ENCODE measurements around the gene FAM13C. TPM values are rescaled to one million over a fixed set of nuclear protein-coding genes. Genes with fewer than 3 reads are reported as not detected.

The FAM13C gene
- polyA plus RNA-seq, 1 of the 3 experiments (the other 2 are of a cell fraction), result 7.6 TPM

- Histone ChIP-seq H3K27ac (ENCODE audit: low read depth in 2 of 2, low read length in 1 of 2) (no peak overlapping the region), H3K4me1 (ENCODE audit: control insufficient read depth in 1 of 2, insufficient read depth in 2 of 2, low read depth in 1 of 2, low read length in 1 of 2) (no peaks in the 10 kb centered on the region; a peak in 1 of 4 replicates), H3K79me2 (ENCODE audit: insufficient read depth) (no peaks in the 10 kb centered on the region), H3K9ac (no peak overlapping the region), H3K9me2 (no peaks in the 10 kb centered on the region), H3K36me3 (replicated peaks in 1 of 2; ENCODE audit: control insufficient read depth in 1 of 2, insufficient read depth in 2 of 2, low read length in 1 of 2) (peaks cover 29 to 79% of the 10 kb centered on the region in 2 experiments), H4K20me1 (ENCODE audit: insufficient read depth) (no peaks in the 10 kb centered on the region), H3K4me2 (no peak overlapping the region), H3K27me3 (ENCODE audit: insufficient read depth) (no peaks in the 10 kb centered on the region), H3F3A (replicated peaks; ENCODE audit: insufficient read depth) (no peaks in the 10 kb centered on the region), H3K4me3 (ENCODE audit: low read depth in 2 of 2, low read length in 1 of 2) (no peak overlapping the region), H3K9me3 (no peaks in the 10 kb centered on the region), H2AFZ (ENCODE audit: low read depth) (no peak overlapping the region)
- DNase-seq, result no peak
- no peak for TF ChIP-seq EZH2phosphoT487 (IDR thresholded peaks at IDR 0.05; ENCODE audit: borderline replicate concordance, low read depth)
- TF ChIP-seq MAX (IDR thresholded peaks at IDR 0.05; ENCODE audit: low read depth), result no peak
- TF ChIP-seq RXRA (IDR thresholded peaks at IDR 0.05; ENCODE audit: borderline replicate concordance, low read depth), result no peak
- WGBS (ENCODE audit: low lambda C conversion rate), result 95% methylated on average over 1 of the region's 1 CpG
- POLR2A ChIA-PET, result no interaction called here
- CTCF ChIA-PET, result interaction anchor here (1.8 to 4.5 kb wide), 2 partner anchors 335 to 377 kb away, joined by 6 to 15 read pairs; no protein-coding TSS in a partner anchor
Observed at GRCh38 chr10:59245686-59246085, 116.7 kb downstream of the FAM13C start.

GRCh38 chr10:59244871-59245270 lies 117.5 kb downstream of the FAM13C start:
- Histone ChIP-seq H3K4me1 (ENCODE audit: control insufficient read depth in 1 of 2, insufficient read depth in 2 of 2, low read depth in 1 of 2, low read length in 1 of 2) (no peaks in the 10 kb centered on the region; a peak in 1 of 4 replicates), H3K4me2 (no peak overlapping the region), H3K27me3 (ENCODE audit: insufficient read depth) (no peaks in the 10 kb centered on the region), H3K36me3 (replicated peaks in 1 of 2; ENCODE audit: control insufficient read depth in 1 of 2, insufficient read depth in 2 of 2, low read length in 1 of 2) (peaks cover 26 to 71% of the 10 kb centered on the region in 2 experiments), H3K9ac (no peak overlapping the region), H3K9me3 (no peaks in the 10 kb centered on the region), H3K79me2 (ENCODE audit: insufficient read depth) (no peaks in the 10 kb centered on the region), H3K9me2 (no peaks in the 10 kb centered on the region), H4K20me1 (ENCODE audit: insufficient read depth) (no peaks in the 10 kb centered on the region), H3F3A (replicated peaks; ENCODE audit: insufficient read depth) (no peaks in the 10 kb centered on the region), H3K27ac (ENCODE audit: low read depth in 2 of 2, low read length in 1 of 2) (no peak overlapping the region), H2AFZ (ENCODE audit: low read depth) (no peak overlapping the region), H3K4me3 (ENCODE audit: low read depth in 2 of 2, low read length in 1 of 2) (no peak overlapping the region)
- WGBS (ENCODE audit: low lambda C conversion rate), result 82% methylated on average over 1 of the region's 1 CpG
- no peak for TF ChIP-seq RXRA (IDR thresholded peaks at IDR 0.05; ENCODE audit: borderline replicate concordance, low read depth)
- no peak for TF ChIP-seq MXI1 (IDR thresholded peaks at IDR 0.05; ENCODE audit: low read depth, low read length)
- no peak for TF ChIP-seq FOSL2 (IDR thresholded peaks at IDR 0.05; ENCODE audit: borderline replicate concordance, low read depth)
- TF ChIP-seq RAD21 (IDR thresholded peaks at IDR 0.05; ENCODE audit: low read length), result no peak
- TF ChIP-seq TAF1 (IDR thresholded peaks at IDR 0.05; ENCODE audit: borderline replicate concordance, low read depth, low read length), result no peak
- DNase-seq, result no peak
- ChIA-PET POLR2A (no interaction called here), CTCF (interaction anchor here (1.8 to 4.5 kb wide), 2 partner anchors 336 to 377 kb away, joined by 6 to 15 read pairs; no protein-coding TSS in a partner anchor)

GRCh38 chr10:59243611-59244195 lies 118.6 kb downstream of the FAM13C start:
- H2AFZ ChIP-seq (ENCODE audit: low read depth), result no peak overlapping the region
- no peaks in the 10 kb centered on the region for H3K79me2 ChIP-seq (ENCODE audit: insufficient read depth)
- H3K27ac ChIP-seq (ENCODE audit: low read depth in 2 of 2, low read length in 1 of 2), result no peak overlapping the region
- DNase-seq, result no peak
- H3K4me1 ChIP-seq (ENCODE audit: control insufficient read depth in 1 of 2, insufficient read depth in 2 of 2, low read depth in 1 of 2, low read length in 1 of 2), result no peaks in the 10 kb centered on the region; a peak in 1 of 4 replicates
- ChIA-PET CTCF (interaction anchor here (0.6 to 4.5 kb wide), 4 partner anchors 9 to 379 kb away, joined by 3 to 15 read pairs (median 4); no protein-coding TSS in a partner anchor), POLR2A (no interaction called here)
- H3K4me3 ChIP-seq (ENCODE audit: low read depth in 2 of 2, low read length in 1 of 2), result no peak overlapping the region
- no peaks in the 10 kb centered on the region for H3K27me3 ChIP-seq (ENCODE audit: insufficient read depth)
- H3K4me2 ChIP-seq, result no peak overlapping the region
- H4K20me1 ChIP-seq (ENCODE audit: insufficient read depth), result no peaks in the 10 kb centered on the region
- TF ChIP-seq ELF1 (IDR thresholded peaks at IDR 0.05) (no peak), FOSL2 (IDR thresholded peaks at IDR 0.05; ENCODE audit: borderline replicate concordance, low read depth) (no peak)
- 97% methylated on average over 2 of the region's 2 CpGs for WGBS (ENCODE audit: low lambda C conversion rate)
- no peaks in the 10 kb centered on the region for H3K9me2 ChIP-seq
- H3K36me3 ChIP-seq (replicated peaks in 1 of 2; ENCODE audit: control insufficient read depth in 1 of 2, insufficient read depth in 2 of 2, low read length in 1 of 2), result peaks cover 31 to 66% of the 10 kb centered on the region in 2 experiments
- no peak overlapping the region for H3K9ac ChIP-seq
- no peaks in the 10 kb centered on the region for H3F3A ChIP-seq (replicated peaks; ENCODE audit: insufficient read depth)
- H3K9me3 ChIP-seq, result no peaks in the 10 kb centered on the region
